Measurements from ENCODE around the gene HCCS.

DNA sequence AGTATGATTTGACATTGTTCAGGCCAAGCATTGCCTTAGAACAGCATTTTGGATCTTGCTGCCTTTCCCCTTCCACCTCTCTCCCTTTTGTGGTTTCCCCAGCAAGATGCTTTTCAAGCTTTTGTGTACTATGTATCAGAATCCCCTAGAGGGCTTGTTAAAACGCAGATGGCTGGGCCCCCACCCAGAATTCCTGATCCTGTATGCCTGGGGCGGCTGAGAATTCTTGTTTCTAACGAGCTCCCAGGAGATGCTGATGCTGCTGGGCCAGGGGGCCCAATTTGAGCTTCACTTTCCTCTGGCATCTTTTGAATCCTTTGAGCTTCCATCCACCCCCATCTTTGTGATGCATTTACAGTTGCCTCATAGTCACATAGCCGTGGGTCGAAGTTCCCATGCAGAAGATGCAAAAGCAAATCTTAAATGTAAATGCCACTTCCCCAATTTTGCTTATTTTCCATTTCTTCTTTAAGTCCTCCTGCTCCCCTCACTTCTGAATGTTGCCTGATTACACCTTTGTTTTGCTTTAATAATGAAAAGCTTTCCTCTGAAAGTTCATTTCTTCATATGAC, 18.5 kb downstream of the HCCS start:
- TF ChIP-seq, protein P1, sequence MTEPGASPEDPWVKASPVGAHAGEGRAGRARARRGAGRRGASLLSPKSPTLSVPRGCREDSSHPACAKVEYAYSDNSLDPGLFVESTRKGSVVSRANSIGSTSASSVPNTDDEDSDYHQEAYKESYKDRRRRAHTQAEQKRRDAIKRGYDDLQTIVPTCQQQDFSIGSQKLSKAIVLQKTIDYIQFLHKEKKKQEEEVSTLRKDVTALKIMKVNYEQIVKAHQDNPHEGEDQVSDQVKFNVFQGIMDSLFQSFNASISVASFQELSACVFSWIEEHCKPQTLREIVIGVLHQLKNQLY (CRISPR knock-in tag; IDR thresholded peaks at IDR 0.05): no peak
- TF ChIP-seq, protein P2, sequence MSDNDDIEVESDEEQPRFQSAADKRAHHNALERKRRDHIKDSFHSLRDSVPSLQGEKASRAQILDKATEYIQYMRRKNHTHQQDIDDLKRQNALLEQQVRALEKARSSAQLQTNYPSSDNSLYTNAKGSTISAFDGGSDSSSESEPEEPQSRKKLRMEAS (CRISPR knock-in tag; IDR thresholded peaks at IDR 0.05): no peak
- TF ChIP-seq, protein P3, sequence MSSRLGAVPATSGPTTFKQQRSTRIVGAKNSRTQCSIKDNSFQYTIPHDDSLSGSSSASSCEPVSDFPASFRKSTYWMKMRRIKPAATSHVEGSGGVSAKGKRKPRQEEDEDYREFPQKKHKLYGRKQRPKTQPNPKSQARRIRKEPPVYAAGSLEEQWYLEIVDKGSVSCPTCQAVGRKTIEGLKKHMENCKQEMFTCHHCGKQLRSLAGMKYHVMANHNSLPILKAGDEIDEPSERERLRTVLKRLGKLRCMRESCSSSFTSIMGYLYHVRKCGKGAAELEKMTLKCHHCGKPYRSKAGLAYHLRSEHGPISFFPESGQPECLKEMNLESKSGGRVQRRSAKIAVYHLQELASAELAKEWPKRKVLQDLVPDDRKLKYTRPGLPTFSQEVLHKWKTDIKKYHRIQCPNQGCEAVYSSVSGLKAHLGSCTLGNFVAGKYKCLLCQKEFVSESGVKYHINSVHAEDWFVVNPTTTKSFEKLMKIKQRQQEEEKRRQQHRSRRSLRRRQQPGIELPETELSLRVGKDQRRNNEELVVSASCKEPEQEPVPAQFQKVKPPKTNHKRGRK (CRISPR knock-in tag; IDR thresholded peaks at IDR 0.05; ENCODE audit: borderline replicate concordance): no peak
- TF ChIP-seq HMGA2 (CRISPR knock-in tag; IDR thresholded peaks at IDR 0.05) (no peak), ZNF416 (CRISPR knock-in tag; IDR thresholded peaks at IDR 0.05) (no peak), ZNF396 (CRISPR knock-in tag; IDR thresholded peaks at IDR 0.05; ENCODE audit: borderline replicate concordance) (no peak)
- TF ChIP-seq, protein P4, sequence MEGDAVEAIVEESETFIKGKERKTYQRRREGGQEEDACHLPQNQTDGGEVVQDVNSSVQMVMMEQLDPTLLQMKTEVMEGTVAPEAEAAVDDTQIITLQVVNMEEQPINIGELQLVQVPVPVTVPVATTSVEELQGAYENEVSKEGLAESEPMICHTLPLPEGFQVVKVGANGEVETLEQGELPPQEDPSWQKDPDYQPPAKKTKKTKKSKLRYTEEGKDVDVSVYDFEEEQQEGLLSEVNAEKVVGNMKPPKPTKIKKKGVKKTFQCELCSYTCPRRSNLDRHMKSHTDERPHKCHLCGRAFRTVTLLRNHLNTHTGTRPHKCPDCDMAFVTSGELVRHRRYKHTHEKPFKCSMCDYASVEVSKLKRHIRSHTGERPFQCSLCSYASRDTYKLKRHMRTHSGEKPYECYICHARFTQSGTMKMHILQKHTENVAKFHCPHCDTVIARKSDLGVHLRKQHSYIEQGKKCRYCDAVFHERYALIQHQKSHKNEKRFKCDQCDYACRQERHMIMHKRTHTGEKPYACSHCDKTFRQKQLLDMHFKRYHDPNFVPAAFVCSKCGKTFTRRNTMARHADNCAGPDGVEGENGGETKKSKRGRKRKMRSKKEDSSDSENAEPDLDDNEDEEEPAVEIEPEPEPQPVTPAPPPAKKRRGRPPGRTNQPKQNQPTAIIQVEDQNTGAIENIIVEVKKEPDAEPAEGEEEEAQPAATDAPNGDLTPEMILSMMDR (IDR thresholded peaks at IDR 0.05): no peak
- TF ChIP-seq, protein P5, sequence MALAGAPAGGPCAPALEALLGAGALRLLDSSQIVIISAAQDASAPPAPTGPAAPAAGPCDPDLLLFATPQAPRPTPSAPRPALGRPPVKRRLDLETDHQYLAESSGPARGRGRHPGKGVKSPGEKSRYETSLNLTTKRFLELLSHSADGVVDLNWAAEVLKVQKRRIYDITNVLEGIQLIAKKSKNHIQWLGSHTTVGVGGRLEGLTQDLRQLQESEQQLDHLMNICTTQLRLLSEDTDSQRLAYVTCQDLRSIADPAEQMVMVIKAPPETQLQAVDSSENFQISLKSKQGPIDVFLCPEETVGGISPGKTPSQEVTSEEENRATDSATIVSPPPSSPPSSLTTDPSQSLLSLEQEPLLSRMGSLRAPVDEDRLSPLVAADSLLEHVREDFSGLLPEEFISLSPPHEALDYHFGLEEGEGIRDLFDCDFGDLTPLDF (CRISPR knock-in tag; IDR thresholded peaks at IDR 0.05): no peak

Data from WTC11 (cell line).